NT2/D1 (cell line): ENCODE results near the gene BBOF1.

Experiments used
- DNase-seq: peaks from one replicate; pipeline ENCODE4 v3.0.0-alpha.2; 2011; ENCODE audit warnings: low read depth, low spot score
- H3K27me3 ChIP-seq: 2 replicates; pipeline ENCODE4 v1.6.0; 2011; ENCODE audit warnings: mild to moderate bottlenecking; ENCODE audit not compliant: insufficient read length, insufficient read depth
- H3K36me3 ChIP-seq: 2 replicates; pipeline ENCODE4 v1.6.1; 2011; ENCODE audit warnings: mild to moderate bottlenecking, low read length, mixed read lengths; ENCODE audit not compliant: insufficient read depth, insufficient read length
- H3K4me1 ChIP-seq: 2 replicates; pipeline ENCODE4 v1.5.1; 2011; ENCODE audit not compliant: insufficient read depth, insufficient read length
- H3K4me3 ChIP-seq: 2 replicates; pipeline ENCODE4 v1.5.1; 2011; ENCODE audit warnings: low read depth; ENCODE audit not compliant: insufficient read length
- H3K9ac ChIP-seq: 2 replicates; pipeline ENCODE4 v1.6.0; 2011; ENCODE audit warnings: low read depth; ENCODE audit not compliant: insufficient read length
- H3K9me3 ChIP-seq: 2 replicates; pipeline ENCODE4 v1.5.1; 2011; ENCODE audit warnings: mild to moderate bottlenecking, low read length; ENCODE audit not compliant: insufficient read depth
- SUZ12 ChIP-seq: IDR thresholded peaks from 2 replicates; pipeline ENCODE4 v1.6.1; 2011; ENCODE audit not compliant: insufficient read length, insufficient read depth; ENCODE audit errors: extremely low read depth
- YY1 ChIP-seq: IDR thresholded peaks from 2 replicates; pipeline ENCODE4 v1.6.1; 2011; ENCODE audit not compliant: insufficient read length, insufficient read depth
- ZNF274 ChIP-seq: IDR thresholded peaks from 2 replicates; pipeline ENCODE4 v1.6.1; 2011; ENCODE audit warnings: mild to moderate bottlenecking, low read depth, low read length

BBOF1 gene

GRCh38 chr14:74014299-74014698 is 4.8 kb upstream of the BBOF1 start:
- Histone ChIP-seq H3K9me3 (no peaks in the 10 kb centered on the region), H3K36me3 (peaks cover 22% of the 10 kb centered on the region), H3K4me3 (no peak overlapping the region), H3K9ac (no peak overlapping the region), H3K4me1 (no peaks in the 10 kb centered on the region), H3K27me3 (peaks cover under 1% of the 10 kb centered on the region)
- no peak for DNase-seq
- TF ChIP-seq ZNF274 (no peak), YY1 (no peak), SUZ12 (no peak)

GRCh38 chr14:74015176-74015575 is 4.0 kb upstream of the BBOF1 start:
- H3K9me3 ChIP-seq: no peaks in the 10 kb centered on the region

DNA sequence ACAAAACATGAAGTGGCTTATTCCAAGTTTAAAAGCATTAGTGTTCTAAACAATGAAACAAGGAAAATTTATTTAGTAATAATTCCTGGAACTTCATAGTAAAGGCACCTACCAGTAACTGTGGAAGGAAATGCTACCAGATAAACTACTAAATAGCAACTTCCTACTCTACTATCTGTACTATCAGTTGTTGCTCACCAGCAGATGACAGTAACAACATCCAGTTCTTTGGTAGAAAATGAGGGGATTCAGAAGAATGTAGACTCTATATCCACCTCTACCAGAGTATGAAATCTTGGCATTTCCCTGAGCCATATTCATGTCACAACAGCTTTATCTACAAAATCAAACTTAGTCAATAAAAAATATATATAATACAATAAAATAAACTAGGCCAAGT is 3.2 kb upstream of the BBOF1 start:
- TF ChIP-seq ZNF274 (no peak), SUZ12 (no peak), YY1 (no peak)

More at GRCh38 chr14:74015176-74015575, 4.0 kb upstream of the BBOF1 start:
- no peak overlapping the region for H3K4me3 ChIP-seq
- no peaks in the 10 kb centered on the region for H3K4me1 ChIP-seq
- H3K9ac ChIP-seq: no peak overlapping the region
- TF ChIP-seq SUZ12 (no peak), ZNF274 (no peak), YY1 (no peak)
- peaks cover 3% of the 10 kb centered on the region for H3K27me3 ChIP-seq
- DNase-seq: no peak
- H3K36me3 ChIP-seq: peaks cover 20% of the 10 kb centered on the region

DNA sequence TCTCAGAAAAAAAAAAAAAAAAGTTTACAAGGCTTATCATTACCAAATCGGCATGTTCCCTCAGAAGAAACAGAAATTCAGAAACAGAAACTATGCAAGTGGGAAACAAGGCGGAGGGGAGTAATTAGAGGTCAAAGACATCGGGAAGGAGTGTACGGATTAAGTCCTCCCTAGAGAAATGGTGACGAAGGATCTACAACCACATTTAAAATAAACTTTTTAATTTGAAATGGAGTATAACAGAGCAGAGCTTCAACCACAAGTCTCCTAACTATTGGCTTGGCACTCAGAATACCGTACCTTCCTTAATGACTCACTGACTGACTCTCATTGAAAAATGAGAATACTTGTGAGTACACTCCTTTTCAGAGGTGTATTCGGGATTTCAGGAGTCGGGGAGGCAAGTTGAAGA is 969 bp upstream of the BBOF1 start:
- no peaks in the 10 kb centered on the region for H3K9me3 ChIP-seq
- no peak for DNase-seq
- peaks cover 3% of the 10 kb centered on the region for H3K27me3 ChIP-seq
- TF ChIP-seq SUZ12 (no peak), ZNF274 (no peak), YY1 (no peak)
- H3K4me3 ChIP-seq: peak overlapping the region; percentile 91
- H3K36me3 ChIP-seq: peaks cover 3% of the 10 kb centered on the region
- peak overlapping the region; percentile 91 for H3K9ac ChIP-seq
- no peaks in the 10 kb centered on the region for H3K4me1 ChIP-seq

More for the DNA sequence above, 3.2 kb upstream of the BBOF1 start:
- no peak overlapping the region for H3K9ac ChIP-seq
- peaks cover 3% of the 10 kb centered on the region for H3K27me3 ChIP-seq
- H3K4me1 ChIP-seq: no peaks in the 10 kb centered on the region
- no peaks in the 10 kb centered on the region for H3K9me3 ChIP-seq
- H3K36me3 ChIP-seq: peaks cover 15% of the 10 kb centered on the region
- no peak for DNase-seq
- H3K4me3 ChIP-seq: no peak overlapping the region

DNA sequence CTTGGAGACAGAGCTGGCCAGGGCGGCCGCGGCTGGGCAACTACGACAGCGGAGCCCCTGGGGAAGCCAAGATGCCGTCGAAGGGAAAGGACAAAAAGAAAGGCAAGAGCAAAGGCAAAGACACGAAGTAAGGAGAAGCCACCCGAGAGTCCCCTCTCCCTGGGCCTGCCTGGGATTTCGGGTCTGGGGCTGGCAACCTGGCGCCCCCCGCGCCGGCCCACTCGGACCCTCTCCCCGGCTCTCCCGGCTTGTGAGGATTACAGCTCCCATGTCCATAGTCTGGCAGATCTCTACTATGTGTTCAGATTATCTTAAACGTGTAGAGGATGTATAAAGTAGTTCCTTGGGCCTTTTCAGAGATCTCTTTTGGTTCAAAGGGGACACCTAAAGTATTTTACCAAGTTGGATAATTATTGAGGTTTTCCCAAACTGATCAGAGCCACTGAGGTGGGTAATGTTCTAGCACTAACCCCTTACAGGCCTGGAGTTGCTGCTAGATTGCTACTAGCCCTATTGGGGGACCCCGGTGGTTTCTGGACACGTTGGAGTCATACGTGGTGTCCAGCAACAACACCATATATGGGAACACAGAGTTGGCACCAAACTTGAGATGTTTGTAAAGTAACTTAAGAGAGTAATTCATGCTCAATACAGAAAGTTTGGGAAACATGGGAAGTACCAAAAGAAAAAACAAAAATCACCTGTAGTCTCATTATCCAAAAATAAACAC is 424 bp downstream of the BBOF1 start:
- Histone ChIP-seq H3K36me3 (no peaks in the 10 kb centered on the region), H3K4me3 (peak overlapping the region; percentile 91), H3K9ac (peak overlapping the region; percentile 91), H3K9me3 (no peaks in the 10 kb centered on the region), H3K4me1 (no peaks in the 10 kb centered on the region), H3K27me3 (peaks cover 3% of the 10 kb centered on the region)
- no peak for TF ChIP-seq ZNF274
- no peak for TF ChIP-seq SUZ12
- no peak for TF ChIP-seq YY1
- no peak for DNase-seq

DNA sequence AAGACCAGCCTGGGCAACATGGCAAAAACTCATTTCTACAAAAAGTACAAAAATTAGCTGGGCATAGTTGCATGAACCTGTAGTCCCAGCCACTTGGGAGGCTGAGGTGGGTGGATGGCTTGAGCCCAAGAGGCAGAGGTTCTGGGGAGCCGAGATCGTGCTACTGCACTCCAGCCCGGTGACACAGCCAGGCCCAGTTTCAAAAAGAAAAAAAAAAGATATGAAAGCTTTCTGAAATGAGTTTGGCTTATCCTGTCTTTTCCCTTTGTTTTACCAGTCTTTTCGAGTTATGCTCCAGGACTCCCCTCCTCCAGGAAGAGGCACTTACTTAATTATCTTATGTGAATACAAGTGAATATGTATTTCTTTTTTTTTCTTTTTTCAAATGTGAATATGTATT is 3.2 kb downstream of the BBOF1 start:
- TF ChIP-seq YY1: no peak
- no peak for TF ChIP-seq ZNF274
- no peak for TF ChIP-seq SUZ12
- peaks cover 3% of the 10 kb centered on the region for H3K27me3 ChIP-seq
- H3K4me3 ChIP-seq: no peak overlapping the region
- H3K36me3 ChIP-seq: no peaks in the 10 kb centered on the region
- no peak for DNase-seq
- H3K9ac ChIP-seq: no peak overlapping the region
- H3K9me3 ChIP-seq: no peaks in the 10 kb centered on the region
- no peaks in the 10 kb centered on the region for H3K4me1 ChIP-seq

GRCh38 chr14:74029136-74029535 is 10.0 kb downstream of the BBOF1 start:
- no peak for DNase-seq
- TF ChIP-seq YY1 (no peak), ZNF274 (no peak), SUZ12 (no peak)
- H3K9ac ChIP-seq: no peak overlapping the region
- no peaks in the 10 kb centered on the region for H3K9me3 ChIP-seq
- no peaks in the 10 kb centered on the region for H3K36me3 ChIP-seq
- no peaks in the 10 kb centered on the region for H3K4me1 ChIP-seq
- no peak overlapping the region for H3K4me3 ChIP-seq
- no peaks in the 10 kb centered on the region for H3K27me3 ChIP-seq
